Measurements from ENCODE around the gene PGAP1.

PGAP1 gene

DNA sequence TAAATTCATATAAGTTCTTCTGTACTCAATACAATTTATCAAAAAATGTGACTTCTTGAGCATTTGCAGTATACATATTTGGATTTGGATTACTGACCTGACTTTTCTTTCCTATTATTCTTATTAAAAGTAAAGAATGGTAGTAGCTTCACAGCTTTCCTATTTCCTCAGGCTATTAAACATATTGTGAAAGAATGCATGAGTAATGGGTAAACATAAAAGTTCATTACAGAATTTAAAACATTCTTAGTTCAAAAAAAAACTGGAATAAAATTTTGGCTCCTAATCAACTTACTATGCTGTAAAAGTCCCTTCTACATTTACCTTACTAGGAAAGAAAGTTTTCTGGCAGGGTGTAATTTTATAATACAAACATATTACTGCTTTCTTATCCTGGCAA is 90.1 kb downstream of the PGAP1 start:
- ChIA-PET POLR2A (ENCODE audit: low non-redundant PET) (no interaction called here), CTCF (interaction anchor here (0.6 kb wide), 2 partner anchors 368 to 451 kb away, joined by 3 to 4 read pairs; no protein-coding TSS in a partner anchor)
- DNase-seq (ENCODE audit: low spot score), result peak; percentile 16
- TF ChIP-seq, protein P1, sequence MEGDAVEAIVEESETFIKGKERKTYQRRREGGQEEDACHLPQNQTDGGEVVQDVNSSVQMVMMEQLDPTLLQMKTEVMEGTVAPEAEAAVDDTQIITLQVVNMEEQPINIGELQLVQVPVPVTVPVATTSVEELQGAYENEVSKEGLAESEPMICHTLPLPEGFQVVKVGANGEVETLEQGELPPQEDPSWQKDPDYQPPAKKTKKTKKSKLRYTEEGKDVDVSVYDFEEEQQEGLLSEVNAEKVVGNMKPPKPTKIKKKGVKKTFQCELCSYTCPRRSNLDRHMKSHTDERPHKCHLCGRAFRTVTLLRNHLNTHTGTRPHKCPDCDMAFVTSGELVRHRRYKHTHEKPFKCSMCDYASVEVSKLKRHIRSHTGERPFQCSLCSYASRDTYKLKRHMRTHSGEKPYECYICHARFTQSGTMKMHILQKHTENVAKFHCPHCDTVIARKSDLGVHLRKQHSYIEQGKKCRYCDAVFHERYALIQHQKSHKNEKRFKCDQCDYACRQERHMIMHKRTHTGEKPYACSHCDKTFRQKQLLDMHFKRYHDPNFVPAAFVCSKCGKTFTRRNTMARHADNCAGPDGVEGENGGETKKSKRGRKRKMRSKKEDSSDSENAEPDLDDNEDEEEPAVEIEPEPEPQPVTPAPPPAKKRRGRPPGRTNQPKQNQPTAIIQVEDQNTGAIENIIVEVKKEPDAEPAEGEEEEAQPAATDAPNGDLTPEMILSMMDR (conservative IDR thresholded peaks at IDR 0.05; ENCODE audit: low read depth), result no peak
- no peak overlapping the region for H3K27ac ChIP-seq

DNA sequence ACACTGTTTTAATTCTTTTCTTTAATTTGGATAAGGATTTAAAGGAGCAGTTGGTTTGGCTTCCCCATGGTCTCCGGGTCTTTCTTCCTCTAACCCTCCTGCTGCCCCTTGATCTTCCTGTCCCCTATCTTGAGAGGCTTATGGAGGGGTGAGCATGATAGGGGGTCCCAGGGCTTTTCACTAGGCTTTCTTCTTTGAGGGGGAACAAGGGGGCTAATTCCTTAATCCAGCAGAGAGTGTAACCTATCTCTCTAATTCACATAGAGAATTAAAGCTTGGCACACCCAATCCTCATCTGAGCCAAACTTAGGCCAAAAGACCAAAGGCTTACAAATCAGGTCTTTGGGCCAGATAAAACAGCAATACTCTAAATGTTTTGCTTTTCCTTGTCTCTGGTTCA is 95.8 kb downstream of the PGAP1 start:
- CTCF ChIA-PET, result no interaction called here
- POLR2A ChIA-PET (ENCODE audit: low non-redundant PET), result no interaction called here
- TF ChIP-seq, protein P1 (conservative IDR thresholded peaks at IDR 0.05; ENCODE audit: low read depth), result no peak
- H3K27ac ChIP-seq, result no peak overlapping the region
- no peak for DNase-seq (ENCODE audit: low spot score)

DNA sequence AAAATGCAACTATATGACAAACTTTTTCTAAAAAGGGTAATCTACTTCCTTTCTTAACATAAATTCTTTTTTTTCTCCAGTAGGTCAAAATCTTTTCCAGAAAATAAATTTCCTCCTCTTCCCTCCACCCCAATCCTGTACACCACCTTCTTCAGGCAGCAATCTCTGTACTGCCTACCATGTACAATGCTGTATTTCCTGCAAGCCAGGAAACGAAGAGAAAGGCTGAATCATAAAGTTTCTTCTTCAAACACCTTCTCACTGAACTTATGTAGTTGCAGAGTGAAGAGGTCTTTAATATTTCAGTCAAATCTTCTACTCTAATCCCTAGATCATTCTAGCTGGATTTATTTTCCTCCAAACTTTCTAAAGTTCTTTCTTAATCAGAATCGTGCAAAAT is 99.2 kb downstream of the PGAP1 start:
- CTCF ChIA-PET, result no interaction called here
- H3K27ac ChIP-seq, result no peak overlapping the region
- POLR2A ChIA-PET (ENCODE audit: low non-redundant PET), result no interaction called here

DNA sequence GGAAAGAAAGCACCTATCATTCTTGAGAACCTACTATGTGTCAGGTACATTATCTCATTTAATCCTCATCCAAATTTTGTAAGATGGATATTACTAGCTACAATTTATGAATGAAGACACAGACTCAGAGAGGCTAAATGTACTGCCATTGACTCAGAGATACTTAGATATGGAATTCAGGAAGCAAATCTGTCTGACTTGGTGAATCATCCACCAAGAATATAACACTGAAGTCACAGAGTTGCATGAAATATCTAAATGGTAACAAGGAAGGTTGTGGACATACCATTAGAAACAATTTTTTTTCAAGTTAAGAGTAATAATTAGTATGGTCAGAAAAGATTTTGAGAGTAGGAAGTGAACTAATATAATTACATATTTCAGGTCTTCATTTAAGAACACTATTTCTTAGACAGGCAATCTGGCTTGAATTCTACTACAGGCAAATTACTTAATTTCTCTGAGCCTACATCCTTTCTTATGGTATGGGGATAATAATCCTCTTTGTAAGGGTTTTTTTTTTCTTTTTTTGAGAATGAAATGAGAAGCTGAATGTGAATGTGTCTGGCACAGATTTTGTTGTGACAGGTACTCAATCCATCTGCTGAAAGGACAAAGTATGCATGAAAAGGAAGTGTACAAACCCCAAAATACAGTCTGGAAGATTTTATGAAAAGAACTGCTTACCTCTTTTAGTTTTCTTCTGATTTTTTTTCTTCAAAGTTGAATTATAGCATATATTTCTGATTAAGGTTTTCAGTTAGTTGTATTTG is 102.6 kb downstream of the PGAP1 start:
- CTCF ChIA-PET, result no interaction called here

More for the DNA sequence above, 99.2 kb downstream of the PGAP1 start:
- TF ChIP-seq, protein P1 (conservative IDR thresholded peaks at IDR 0.05; ENCODE audit: low read depth), result no peak
- DNase-seq (ENCODE audit: low spot score), result no peak

DNA sequence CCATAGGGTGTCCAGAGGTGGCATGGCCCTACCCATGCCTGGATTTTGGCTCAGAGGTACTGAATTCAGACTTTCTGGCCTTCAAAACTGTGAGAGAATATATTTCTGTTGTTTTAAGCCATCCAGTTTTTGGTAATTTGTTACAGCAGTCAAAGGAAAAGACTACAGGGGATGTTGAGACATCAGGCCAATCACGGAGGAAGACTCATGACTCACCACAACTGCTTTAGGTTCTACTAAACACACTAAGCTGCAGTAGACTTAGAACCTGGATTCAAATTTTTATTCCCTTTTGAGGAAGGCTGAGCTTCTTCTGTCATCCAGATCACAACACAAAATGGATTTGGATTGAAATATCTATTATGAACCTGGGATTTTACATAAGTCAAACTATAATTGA is 105.3 kb downstream of the PGAP1 start:
- ChIA-PET CTCF (no interaction called here), POLR2A (ENCODE audit: low non-redundant PET) (no interaction called here)
- TF ChIP-seq, protein P1 (conservative IDR thresholded peaks at IDR 0.05; ENCODE audit: low read depth), result no peak
- H3K27ac ChIP-seq, result no peak overlapping the region
- no peak for DNase-seq (ENCODE audit: low spot score)

More for the DNA sequence above, 102.6 kb downstream of the PGAP1 start:
- POLR2A ChIA-PET (ENCODE audit: low non-redundant PET), result no interaction called here
- TF ChIP-seq, protein P1 (conservative IDR thresholded peaks at IDR 0.05; ENCODE audit: low read depth), result no peak
- peak; percentile 46 for DNase-seq (ENCODE audit: low spot score)
- no peak overlapping the region for H3K27ac ChIP-seq

DNA sequence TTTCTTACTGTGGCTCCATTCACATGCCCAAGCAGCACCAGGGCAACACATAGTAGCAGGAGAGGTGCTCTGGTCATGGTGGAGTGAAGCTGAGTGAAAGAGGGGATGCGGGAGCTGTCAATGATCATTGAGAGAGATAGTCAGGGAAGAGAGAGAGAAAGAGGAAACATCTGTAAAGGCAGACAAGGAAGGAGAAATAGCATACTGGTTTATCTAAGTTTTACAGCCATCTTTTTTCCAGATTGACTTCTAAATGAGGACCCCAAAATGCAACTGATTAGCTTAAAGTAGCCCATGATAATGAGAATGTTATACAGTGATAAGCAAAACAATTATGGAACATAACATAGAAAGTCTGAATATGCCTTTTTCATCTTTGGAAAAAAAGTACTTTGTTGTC is 117.2 kb downstream of the PGAP1 start, which contains the start of gene C2orf66:
Gene C2orf66 (minus strand): TSS at position 96 of the 400 bp plus-strand sequence. CDS start 19 bp downstream, at position 77.
- TF ChIP-seq, protein P1 (conservative IDR thresholded peaks at IDR 0.05; ENCODE audit: low read depth), result no peak
- DNase-seq (ENCODE audit: low spot score), result no peak
- no peak within 1 kb of the TSS for H3K27ac ChIP-seq
- CTCF ChIA-PET, result no interaction called here
- POLR2A ChIA-PET (ENCODE audit: low non-redundant PET), result no interaction called here

Data from RWPE1 (cell line).